GM12864 (cell line): ENCODE measurements around the gene SNX32.

Experiments
- DNase-seq: peaks from one replicate; pipeline ENCODE4 v3.0.0-alpha.2; 2011; ENCODE audit warnings: low read depth
- H3K4me3 ChIP-seq: 2 replicates; pipeline ENCODE4 v1.5.1; 2011; ENCODE audit warnings: mild to moderate bottlenecking, low read depth, low read length, control low read depth
- TF ChIP-seq, protein P1 (sequence below): IDR thresholded peaks from 2 replicates; pipeline ENCODE4 v1.5.1; 2011; ENCODE audit warnings: low read depth, mild to moderate bottlenecking, moderate library complexity, low read length, control low read depth, inconsistent platforms; ENCODE audit errors: missing control alignments

The SNX32 gene

DNA sequence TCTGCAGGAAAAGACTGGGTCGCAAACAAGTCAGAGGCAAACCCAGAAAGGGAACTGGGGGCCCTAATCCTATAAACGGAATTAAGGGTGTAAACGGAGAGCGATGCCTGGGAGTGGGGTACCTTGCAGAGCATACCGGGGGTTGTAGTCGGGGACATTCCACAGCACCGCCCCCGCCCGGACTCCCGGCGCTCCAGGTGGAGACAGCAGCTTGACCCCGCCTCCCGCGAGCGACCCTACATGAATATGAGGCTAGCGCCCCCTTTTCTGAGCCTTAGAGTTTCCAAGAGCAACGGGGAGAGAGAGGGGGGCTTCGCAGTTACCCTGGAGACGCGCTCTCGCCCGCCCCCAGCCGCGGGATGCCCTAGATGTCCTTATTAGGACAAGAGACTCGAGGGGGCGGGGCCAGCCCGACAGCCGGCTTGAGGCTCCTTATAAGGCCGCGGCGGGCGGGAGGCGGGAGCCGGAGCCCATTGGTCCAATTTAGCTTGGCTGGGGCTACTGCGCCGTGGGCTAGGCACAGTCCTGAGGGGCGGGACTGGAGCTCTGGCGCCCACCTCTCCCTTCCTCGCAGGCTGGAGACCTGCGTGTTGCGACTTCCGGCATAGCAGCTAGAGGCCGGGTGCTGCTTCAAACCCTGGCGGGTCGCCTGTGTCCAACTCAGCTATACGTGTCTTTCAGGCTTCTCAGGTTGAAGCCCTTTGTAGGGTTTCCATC is 25.5 kb downstream of the SNX32 start:
- DNase-seq = peak; percentile 95
- TF ChIP-seq, protein P1, sequence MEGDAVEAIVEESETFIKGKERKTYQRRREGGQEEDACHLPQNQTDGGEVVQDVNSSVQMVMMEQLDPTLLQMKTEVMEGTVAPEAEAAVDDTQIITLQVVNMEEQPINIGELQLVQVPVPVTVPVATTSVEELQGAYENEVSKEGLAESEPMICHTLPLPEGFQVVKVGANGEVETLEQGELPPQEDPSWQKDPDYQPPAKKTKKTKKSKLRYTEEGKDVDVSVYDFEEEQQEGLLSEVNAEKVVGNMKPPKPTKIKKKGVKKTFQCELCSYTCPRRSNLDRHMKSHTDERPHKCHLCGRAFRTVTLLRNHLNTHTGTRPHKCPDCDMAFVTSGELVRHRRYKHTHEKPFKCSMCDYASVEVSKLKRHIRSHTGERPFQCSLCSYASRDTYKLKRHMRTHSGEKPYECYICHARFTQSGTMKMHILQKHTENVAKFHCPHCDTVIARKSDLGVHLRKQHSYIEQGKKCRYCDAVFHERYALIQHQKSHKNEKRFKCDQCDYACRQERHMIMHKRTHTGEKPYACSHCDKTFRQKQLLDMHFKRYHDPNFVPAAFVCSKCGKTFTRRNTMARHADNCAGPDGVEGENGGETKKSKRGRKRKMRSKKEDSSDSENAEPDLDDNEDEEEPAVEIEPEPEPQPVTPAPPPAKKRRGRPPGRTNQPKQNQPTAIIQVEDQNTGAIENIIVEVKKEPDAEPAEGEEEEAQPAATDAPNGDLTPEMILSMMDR = no peak
- peak overlapping the region; percentile 83 for H3K4me3 ChIP-seq

DNA sequence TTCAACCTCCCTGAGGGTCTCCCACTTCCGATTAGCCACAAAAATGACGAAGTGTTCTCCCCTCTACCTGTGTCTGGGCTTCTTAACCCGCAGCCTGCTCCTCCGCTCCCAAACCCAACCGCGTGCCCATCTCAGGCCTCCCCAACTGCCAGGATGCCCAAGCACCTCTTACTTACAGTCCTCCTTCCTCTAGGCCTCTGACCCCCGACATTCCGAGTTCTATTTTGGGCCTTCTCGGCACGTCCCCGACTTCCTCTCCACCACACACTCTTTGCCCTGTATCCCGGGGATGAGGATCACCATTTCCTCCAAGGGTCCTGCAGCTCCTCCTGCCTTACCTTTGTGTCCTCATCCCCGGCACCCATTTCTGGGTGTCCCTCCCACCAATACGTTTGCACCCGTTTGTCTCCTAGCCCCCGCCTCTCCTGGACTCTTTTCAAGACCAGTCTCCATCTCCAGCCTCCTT is 26.1 kb downstream of the SNX32 start:
- H3K4me3 ChIP-seq = peak overlapping the region; percentile 83
- TF ChIP-seq, protein P1 = no peak
- no peak for DNase-seq

DNA sequence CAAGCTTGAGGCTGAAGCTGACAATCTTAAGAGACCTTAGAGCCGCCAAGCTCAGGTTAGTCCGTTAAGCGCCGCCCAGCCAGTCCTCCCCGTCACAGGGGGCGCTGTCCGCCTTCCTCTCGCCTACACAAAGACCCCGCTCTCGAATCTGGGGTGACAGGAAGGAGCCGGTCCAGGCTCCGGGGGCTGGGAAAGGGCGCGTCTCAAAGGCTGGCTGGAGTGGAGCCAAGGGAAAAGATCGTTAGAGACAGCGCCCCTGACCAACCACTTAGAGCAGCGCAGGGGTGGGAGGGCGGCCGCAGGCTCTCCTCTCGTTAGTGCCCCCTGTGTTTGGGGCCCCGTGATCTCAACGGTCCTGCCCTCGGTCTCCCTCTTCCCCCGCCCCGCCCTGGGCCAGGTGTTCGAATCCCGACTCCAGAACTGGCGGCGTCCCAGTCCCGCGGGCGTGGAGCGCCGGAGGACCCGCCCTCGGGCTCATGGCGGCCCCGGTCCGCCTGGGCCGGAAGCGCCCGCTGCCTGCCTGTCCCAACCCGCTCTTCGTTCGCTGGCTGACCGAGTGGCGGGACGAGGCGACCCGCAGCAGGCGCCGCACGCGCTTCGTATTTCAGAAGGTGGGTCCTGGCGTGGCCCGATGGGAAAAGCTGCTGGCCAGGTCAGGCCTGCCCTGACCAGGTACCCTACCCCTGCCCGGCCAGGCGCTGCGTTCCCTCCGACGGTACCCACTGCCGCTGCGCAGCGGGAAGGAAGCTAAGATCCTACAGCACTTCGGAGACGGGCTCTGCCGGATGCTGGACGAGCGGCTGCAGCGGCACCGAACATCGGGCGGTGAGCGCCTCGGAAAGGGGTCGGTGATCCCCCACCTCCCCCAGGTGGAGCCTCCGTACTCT is 26.8 kb downstream of the SNX32 start, which contains the start of gene MUS81:
Gene MUS81 (plus strand): TSS at position 156 of the 887 bp plus-strand sequence. CDS start 321 bp downstream, at position 477.
- TF ChIP-seq, protein P1 = peak; percentile 85
- peak within 1 kb of the TSS; percentile 83 for H3K4me3 ChIP-seq
- DNase-seq = peak; percentile 91

DNA sequence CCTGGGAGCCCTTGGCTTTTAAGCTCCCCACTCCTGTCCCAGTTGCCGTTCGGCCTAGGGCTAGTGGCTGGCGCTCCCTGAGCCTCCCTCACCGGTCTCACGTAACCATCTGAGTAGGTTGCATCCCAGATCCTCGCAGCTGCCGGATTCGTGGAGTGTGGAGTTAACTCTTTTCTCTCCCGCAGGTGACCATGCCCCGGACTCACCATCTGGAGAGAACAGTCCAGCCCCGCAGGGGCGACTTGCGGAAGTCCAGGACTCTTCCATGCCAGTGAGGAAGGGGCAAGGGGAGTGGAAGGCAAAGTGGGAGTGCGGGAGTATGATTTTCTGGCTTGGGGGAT is 27.4 kb downstream of the SNX32 start:
- no peak for DNase-seq

DNA sequence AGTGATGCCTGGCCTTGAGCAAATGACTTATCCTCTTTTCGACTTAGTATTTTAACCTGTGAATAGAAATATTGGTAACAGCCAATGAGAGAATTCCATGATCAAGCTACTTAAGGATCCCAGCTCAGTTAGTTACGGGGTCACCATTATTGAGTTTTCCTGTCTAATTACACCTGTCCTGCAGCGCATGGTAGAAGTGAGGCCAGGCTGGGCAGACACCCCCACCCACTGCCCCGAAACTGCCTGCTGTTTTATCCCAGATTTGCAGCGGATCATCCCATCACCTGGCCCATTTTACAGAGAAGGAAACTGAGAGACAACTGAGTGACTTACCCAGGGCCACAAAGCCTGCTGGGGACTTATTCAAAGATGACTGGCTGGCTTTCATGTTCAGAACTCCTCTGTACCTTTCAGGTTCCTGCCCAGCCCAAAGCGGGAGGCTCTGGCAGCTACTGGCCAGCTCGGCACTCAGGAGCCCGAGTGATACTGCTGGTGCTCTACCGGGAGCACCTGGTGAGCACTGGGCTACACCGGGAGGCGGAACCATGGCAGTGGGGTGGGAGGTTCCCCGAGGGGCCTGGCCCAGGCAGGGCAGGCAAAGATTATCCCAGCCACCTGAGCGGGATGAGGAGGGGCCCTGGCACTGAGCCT is 27.9 kb downstream of the SNX32 start:
- peak overlapping the region; percentile 83 for H3K4me3 ChIP-seq
- TF ChIP-seq, protein P1 = no peak
- no peak for DNase-seq

More for the DNA sequence above, 27.4 kb downstream of the SNX32 start:
- H3K4me3 ChIP-seq = peak overlapping the region; percentile 83
- TF ChIP-seq, protein P1 = no peak

DNA sequence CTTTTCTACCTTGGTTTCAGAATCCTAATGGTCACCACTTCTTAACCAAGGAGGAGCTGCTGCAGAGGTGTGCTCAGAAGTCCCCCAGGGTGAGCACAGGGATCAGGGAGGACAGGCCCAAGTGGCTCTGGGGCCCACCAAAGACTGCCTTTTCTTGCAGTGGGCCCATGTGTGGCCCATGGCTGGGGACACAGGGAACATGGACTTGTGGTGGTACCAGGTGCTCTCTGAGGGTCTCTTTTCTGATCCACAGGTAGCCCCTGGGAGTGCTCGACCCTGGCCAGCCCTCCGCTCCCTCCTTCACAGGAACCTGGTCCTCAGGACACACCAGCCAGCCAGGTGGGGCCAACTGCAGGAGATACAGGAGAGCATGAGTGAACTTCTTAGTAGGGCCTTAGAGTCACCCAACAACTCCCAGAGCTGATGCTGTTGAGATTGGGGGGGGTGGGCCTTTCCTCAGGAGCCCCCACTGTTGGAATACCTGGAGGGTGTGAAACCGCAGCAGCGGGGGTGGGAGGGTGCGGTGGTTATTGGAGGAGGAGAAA is 28.5 kb downstream of the SNX32 start:
- no peak overlapping the region for H3K4me3 ChIP-seq
- TF ChIP-seq, protein P1 = no peak
- DNase-seq = no peak
